Activated CD8-positive, alpha-beta memory T cell treated with anti-CD3 and anti-CD28 coated beads, Interleukin-2, amount 10 ng/mL, durations not matched to agents 7 days and 5 days (primary cell): ENCODE results near the gene GNB1L. TPM values are rescaled to one million over a fixed set of nuclear protein-coding genes. Genes with fewer than 3 reads are reported as not detected.

Experiments
- ATAC-seq: fragments of 150-1000 bp; cut with Tn5 transposase; one replicate; pipeline ENCODE4 v1.10.0; 2021; ENCODE audit warnings: moderate library complexity
- CTCF ChIA-PET: fragments of 350-600 bp; sonication (Branson Sonifier 250); formaldehyde crosslinking; loops from one replicate; lab custom pipeline; 2021; ENCODE audit warnings: antibody characterized with exemption; lab: Charles Lee
- DNase-seq: peaks from one replicate; pipeline ENCODE4 v3.0.0-alpha.2; 2020
- H3K27ac Mint-ChIP-seq: one replicate; pipeline ENCODE4 v1.8.0; 2021; ENCODE audit warnings: mild to moderate bottlenecking, mixed read lengths
- H3K27me3 Mint-ChIP-seq: one replicate; pipeline ENCODE4 v1.8.0; 2021; ENCODE audit warnings: mixed read lengths
- H3K36me3 Mint-ChIP-seq: one replicate; pipeline ENCODE4 v1.8.0; 2021; ENCODE audit warnings: mild to moderate bottlenecking, mixed read lengths
- H3K4me1 Mint-ChIP-seq: one replicate; pipeline ENCODE4 v1.8.0; 2021; ENCODE audit warnings: mixed read lengths
- H3K4me3 Mint-ChIP-seq: one replicate; pipeline ENCODE4 v1.8.0; 2021; ENCODE audit warnings: mild to moderate bottlenecking, moderate library complexity, mixed read lengths
- H3K9me3 Mint-ChIP-seq: one replicate; pipeline ENCODE4 v1.8.0; 2022; ENCODE audit warnings: low read depth, mixed read lengths
- total RNA-seq, 2 experiments: library from RNA; stranded (reverse); gene quantifications; one replicate each; pipeline ENCODE4 v1.2.3, GENCODE V29; 2021

GNB1L gene
- 10 to 100 TPM; 13.7 to 14.7 TPM for total RNA-seq

DNA sequence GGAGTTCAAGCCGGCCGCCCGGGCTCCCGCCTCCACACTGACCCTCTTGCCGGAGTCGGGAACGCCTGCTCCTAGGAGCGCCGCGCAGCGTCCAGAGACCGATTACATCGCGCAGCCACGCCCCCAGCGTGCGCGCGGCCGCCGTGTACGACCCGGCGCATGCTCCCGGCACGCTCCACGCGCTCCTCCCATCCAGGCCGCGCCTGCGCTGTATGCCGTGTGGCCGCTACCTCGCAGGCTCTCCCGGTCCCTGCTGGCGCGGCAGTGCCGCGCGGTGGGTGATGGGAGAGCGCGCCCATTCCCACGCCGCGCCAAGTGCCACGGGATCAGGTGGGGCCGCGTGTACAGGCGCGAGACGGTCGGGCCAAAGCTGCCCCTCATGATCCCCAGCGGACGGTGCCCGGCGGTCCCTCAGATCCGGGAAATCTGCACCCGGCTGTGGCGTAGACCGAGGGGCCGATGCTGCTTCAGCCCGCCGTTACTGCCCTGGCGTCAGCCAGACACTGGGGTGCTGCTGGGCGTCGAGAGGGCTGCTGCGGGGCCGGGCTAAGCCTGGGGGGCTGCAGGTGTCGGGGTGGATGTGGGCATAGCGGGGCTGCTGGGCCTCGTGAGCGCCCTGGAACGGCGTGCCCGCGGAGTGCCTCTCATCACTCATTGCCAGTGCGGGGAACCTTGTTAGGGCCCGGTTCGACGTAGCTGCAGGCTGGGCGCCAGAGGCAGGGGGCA is at the start of gene GNB1L, which contains the start of gene RTL10:
GNB1L (minus strand) TSS at position 97 of the 726 bp plus-strand sequence. CDS start 33,519 bp downstream, outside the sequence.
RTL10 (minus strand) TSS at position 97 of the 726 bp plus-strand sequence. CDS start 2,613 bp downstream, outside the sequence.
- Mint-ChIP-seq H3K9me3 (no peaks in the 10 kb centered on the region), H3K4me1 (peaks cover 37% of the 10 kb centered on the region), H3K27ac (peak within 1 kb of the TSS; percentile 94), H3K27me3 (no peaks in the 10 kb centered on the region), H3K36me3 (peaks cover 10% of the 10 kb centered on the region), H3K4me3 (peak within 1 kb of the TSS; percentile 84)
- CTCF ChIA-PET = interaction anchor here (0.7 to 1.7 kb wide), 7 partner anchors 9 to 136 kb away, joined by 3 to 8 read pairs (median 3); no protein-coding TSS in a partner anchor
- peak; percentile 96 for DNase-seq
- ATAC-seq = peak; percentile 94

DNA sequence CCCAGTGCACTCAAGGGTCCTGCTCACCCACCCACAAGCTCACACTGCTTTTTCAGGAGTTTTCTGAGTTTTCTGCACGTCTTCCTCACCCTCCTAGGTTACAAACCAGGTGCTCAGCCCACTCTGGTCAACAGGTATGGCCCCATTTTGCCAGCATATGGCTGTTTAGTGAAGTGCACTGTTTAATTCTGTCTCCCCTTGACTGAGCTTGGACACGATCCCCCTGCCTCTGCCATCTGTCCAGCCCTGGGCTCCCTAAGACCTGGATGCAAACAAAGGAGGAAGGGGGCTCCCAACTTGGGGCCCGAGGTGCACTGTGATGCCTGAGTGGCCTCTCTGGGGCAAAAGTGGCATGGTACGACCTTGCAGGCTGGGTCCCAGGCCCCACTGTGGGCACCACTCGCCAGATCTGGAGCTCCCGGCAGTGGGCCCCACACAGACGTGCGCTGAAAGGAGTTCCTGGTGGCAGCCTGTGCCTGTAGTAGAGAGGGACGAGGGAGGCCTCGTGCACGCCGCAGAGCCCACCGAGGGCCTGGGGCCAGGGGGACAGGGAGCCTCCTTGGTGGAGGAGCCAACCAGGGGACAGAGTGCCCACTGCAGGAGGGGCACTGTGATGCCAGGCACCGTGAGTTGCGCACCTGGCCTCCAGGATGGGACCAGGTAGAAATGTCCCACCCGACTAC is 49.6 kb upstream of the GNB1L start:
- CTCF ChIA-PET = interaction anchor here (6.2 kb wide), 1 partner anchor 174 kb away, joined by 35 read pairs; no protein-coding TSS in a partner anchor
- Mint-ChIP-seq H3K9me3 (no peaks in the 10 kb centered on the region), H3K4me1 (no peaks in the 10 kb centered on the region), H3K36me3 (no peaks in the 10 kb centered on the region), H3K27ac (no peak overlapping the region), H3K4me3 (no peak overlapping the region), H3K27me3 (no peaks in the 10 kb centered on the region)
- no peak for ATAC-seq
- no peak for DNase-seq

DNA sequence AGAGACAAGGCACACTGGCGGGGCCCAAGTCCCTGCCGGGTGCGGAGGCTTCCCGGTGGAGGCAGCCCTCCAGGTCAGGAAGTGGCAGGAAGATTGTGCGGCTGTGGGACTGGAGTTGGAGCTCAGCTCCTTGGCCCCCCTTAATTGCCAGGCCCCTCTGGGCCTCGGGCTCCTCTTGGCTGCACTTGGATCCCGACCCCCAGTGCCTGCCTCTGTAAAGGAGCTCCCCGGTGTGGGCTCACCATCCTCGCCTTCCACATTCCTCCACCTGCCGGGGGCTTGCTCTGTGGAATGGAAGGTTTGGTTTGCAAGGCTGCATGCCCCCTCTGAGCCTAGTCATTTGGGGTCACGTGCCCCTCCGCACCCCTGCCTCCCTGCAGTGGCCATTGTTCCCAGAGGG is 48.8 kb upstream of the GNB1L start:
- H3K4me1 Mint-ChIP-seq = no peaks in the 10 kb centered on the region
- no peaks in the 10 kb centered on the region for H3K27me3 Mint-ChIP-seq
- no peaks in the 10 kb centered on the region for H3K9me3 Mint-ChIP-seq
- no peak overlapping the region for H3K4me3 Mint-ChIP-seq
- no peak for DNase-seq
- no peaks in the 10 kb centered on the region for H3K36me3 Mint-ChIP-seq
- no peak for ATAC-seq
- CTCF ChIA-PET = interaction anchor here (6.2 kb wide), 1 partner anchor 173 kb away, joined by 35 read pairs; no protein-coding TSS in a partner anchor
- no peak overlapping the region for H3K27ac Mint-ChIP-seq

DNA sequence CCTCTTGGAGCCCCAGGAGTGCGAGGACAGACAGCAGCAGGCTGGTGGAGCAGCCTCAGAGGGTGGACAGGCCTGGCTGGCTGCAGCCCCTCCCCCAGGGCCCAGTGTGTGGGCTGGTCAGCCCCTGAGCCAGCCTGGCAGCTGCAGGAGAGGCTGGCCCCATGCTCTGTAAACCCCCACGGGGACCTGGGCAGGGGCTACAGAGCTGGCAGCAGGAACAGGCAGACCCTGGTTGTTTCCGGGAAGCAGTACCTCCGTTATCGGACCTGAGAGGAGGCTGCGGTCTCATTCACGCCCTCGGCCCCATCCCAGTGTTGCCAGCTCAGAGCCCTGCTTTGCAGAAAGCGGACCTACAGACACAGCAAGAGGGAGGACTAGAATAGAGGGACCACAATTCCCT is 48.4 kb upstream of the GNB1L start:
- Mint-ChIP-seq H3K4me3 (no peak overlapping the region), H3K27me3 (no peaks in the 10 kb centered on the region), H3K27ac (no peak overlapping the region), H3K9me3 (no peaks in the 10 kb centered on the region), H3K4me1 (no peaks in the 10 kb centered on the region), H3K36me3 (no peaks in the 10 kb centered on the region)
- CTCF ChIA-PET = interaction anchor here (6.2 kb wide), 1 partner anchor 172 kb away, joined by 35 read pairs; no protein-coding TSS in a partner anchor
- DNase-seq = no peak
- no peak for ATAC-seq

GRCh38 chr22:19902245-19902715 is 47.6 kb upstream of the GNB1L start:
- H3K36me3 Mint-ChIP-seq = no peaks in the 10 kb centered on the region
- ATAC-seq = no peak

GRCh38 chr22:19901577-19902244 is 47.0 kb upstream of the GNB1L start:
- CTCF ChIA-PET = interaction anchor here (1.6 to 6.2 kb wide), 3 partner anchors 9 to 171 kb away, joined by 4 to 35 read pairs (median 9); no protein-coding TSS in a partner anchor
- no peaks in the 10 kb centered on the region for H3K4me1 Mint-ChIP-seq
- DNase-seq = no peak
- no peaks in the 10 kb centered on the region for H3K9me3 Mint-ChIP-seq
- no peaks in the 10 kb centered on the region for H3K36me3 Mint-ChIP-seq
- no peak for ATAC-seq
- H3K4me3 Mint-ChIP-seq = no peak overlapping the region
- H3K27me3 Mint-ChIP-seq = no peaks in the 10 kb centered on the region
- H3K27ac Mint-ChIP-seq = peak overlapping the region; percentile 40

More at GRCh38 chr22:19902245-19902715, 47.6 kb upstream of the GNB1L start:
- Mint-ChIP-seq H3K4me1 (no peaks in the 10 kb centered on the region), H3K27ac (no peak overlapping the region), H3K4me3 (no peak overlapping the region), H3K9me3 (no peaks in the 10 kb centered on the region), H3K27me3 (no peaks in the 10 kb centered on the region)
- no peak for DNase-seq
- CTCF ChIA-PET = interaction anchor here (2.1 to 6.2 kb wide), 2 partner anchors 8 to 172 kb away, joined by 9 to 35 read pairs; no protein-coding TSS in a partner anchor

DNA sequence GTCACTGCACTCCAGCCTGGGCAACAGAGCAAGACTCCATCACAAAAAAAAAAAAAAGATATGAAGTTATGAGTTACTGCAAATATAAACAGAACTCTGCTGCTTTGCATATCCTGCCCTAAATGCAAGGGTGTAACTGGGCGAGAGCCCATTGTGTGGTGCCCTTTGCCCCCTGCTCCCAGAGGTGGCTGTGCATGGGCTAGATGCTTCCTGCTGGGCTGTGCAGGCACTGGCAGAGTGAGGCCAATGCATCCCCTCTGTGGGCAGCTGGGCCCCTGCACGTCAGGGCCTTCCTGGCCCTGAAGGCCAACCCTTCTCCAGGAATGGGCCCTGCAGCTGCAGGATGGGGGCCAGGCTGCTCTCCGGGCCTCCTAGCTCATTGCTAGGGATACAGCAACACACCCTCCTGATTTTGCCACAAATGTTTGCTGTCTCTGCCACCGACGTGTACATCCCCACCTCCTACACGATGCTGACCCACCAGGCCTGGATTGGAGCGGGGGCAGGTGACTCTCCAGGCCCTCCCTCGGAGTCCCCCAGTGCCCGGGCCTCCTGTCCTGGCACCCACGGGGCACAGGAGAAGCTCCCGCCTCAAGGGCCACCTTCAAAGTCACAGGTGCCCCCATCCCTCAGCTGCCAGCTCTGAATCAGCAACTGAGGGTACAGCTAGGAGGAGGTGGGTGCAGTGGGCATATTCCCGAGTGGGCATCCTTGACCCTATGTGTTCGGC is 46.2 kb upstream of the GNB1L start:
- no peak overlapping the region for H3K27ac Mint-ChIP-seq
- H3K4me1 Mint-ChIP-seq = no peaks in the 10 kb centered on the region
- H3K9me3 Mint-ChIP-seq = no peaks in the 10 kb centered on the region
- H3K27me3 Mint-ChIP-seq = no peaks in the 10 kb centered on the region
- no peak overlapping the region for H3K4me3 Mint-ChIP-seq
- DNase-seq (no peak), ATAC-seq (no peak)
- CTCF ChIA-PET = interaction anchor here (1.6 to 6.2 kb wide), 3 partner anchors 9 to 170 kb away, joined by 4 to 35 read pairs (median 9); no protein-coding TSS in a partner anchor
- no peaks in the 10 kb centered on the region for H3K36me3 Mint-ChIP-seq

GRCh38 chr22:19898831-19899567 is 44.3 kb upstream of the GNB1L start:
- no peak overlapping the region for H3K4me3 Mint-ChIP-seq

GRCh38 chr22:19898145-19898544 is 43.5 kb upstream of the GNB1L start:
- ATAC-seq = no peak

More at GRCh38 chr22:19898831-19899567, 44.3 kb upstream of the GNB1L start:
- ATAC-seq (no peak), DNase-seq (no peak)
- CTCF ChIA-PET = interaction anchor here (1.0 kb wide), 1 partner anchor 168 kb away, joined by 4 read pairs; no protein-coding TSS in a partner anchor
- Mint-ChIP-seq H3K27me3 (no peaks in the 10 kb centered on the region), H3K27ac (no peak overlapping the region), H3K9me3 (no peaks in the 10 kb centered on the region), H3K4me1 (no peaks in the 10 kb centered on the region), H3K36me3 (no peaks in the 10 kb centered on the region)

GRCh38 chr22:19897726-19898125 is 43.1 kb upstream of the GNB1L start:
- no peak for DNase-seq
- H3K36me3 Mint-ChIP-seq = no peaks in the 10 kb centered on the region
- no peak for ATAC-seq
- CTCF ChIA-PET = interaction anchor here (1.1 to 1.5 kb wide), 2 partner anchors 13 to 167 kb away, joined by 5 to 6 read pairs; no protein-coding TSS in a partner anchor
- no peaks in the 10 kb centered on the region for H3K9me3 Mint-ChIP-seq
- H3K27ac Mint-ChIP-seq = no peak overlapping the region
- H3K27me3 Mint-ChIP-seq = no peaks in the 10 kb centered on the region
- H3K4me3 Mint-ChIP-seq = no peak overlapping the region
- peaks cover 3% of the 10 kb centered on the region for H3K4me1 Mint-ChIP-seq

More at GRCh38 chr22:19898145-19898544, 43.5 kb upstream of the GNB1L start:
- no peak for DNase-seq
- Mint-ChIP-seq H3K27ac (no peak overlapping the region), H3K36me3 (no peaks in the 10 kb centered on the region), H3K4me3 (no peak overlapping the region), H3K9me3 (no peaks in the 10 kb centered on the region), H3K4me1 (no peaks in the 10 kb centered on the region), H3K27me3 (no peaks in the 10 kb centered on the region)
- CTCF ChIA-PET = interaction anchor here (1.1 kb wide), 1 partner anchor 12 kb away, joined by 6 read pairs; no protein-coding TSS in a partner anchor

DNA sequence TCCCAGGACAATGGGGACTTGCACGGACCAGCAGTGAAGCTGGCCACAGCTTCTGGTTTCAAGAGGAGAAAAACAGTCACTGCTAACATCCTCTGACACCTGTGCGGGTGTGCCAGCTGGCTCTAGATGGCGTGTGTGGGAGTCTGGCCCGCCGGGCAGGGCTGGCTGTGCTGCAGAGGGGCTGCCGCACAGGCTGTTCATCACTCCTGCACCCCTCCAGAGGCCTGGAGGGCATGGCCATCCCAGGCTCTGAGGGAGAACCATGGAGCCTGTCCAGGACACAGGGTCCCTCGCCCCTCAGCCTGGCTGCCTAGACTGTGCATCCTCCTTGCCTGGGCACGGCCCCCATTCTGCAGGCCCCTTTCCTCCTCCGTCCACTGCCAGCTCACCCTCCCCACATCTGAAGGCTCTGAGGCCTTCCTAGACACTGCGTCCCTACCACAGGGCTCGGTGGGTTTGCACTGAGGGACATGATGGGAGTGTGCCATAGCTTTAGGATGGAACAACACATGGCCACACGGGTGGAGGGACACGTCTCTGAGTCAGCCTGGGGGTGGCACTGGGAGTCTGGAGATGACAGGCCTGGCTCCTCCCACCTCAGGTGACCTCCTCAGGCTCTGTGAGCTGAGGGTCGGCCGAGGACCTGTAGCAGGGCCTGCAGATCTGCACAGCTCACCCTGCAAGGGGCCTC is 42.1 kb upstream of the GNB1L start:
- DNase-seq = no peak
- Mint-ChIP-seq H3K9me3 (no peaks in the 10 kb centered on the region), H3K4me3 (no peak overlapping the region), H3K27me3 (no peaks in the 10 kb centered on the region), H3K36me3 (no peaks in the 10 kb centered on the region), H3K27ac (no peak overlapping the region), H3K4me1 (peaks cover 11% of the 10 kb centered on the region)
- CTCF ChIA-PET = interaction anchor here (0.9 to 1.5 kb wide), 3 partner anchors 10 to 166 kb away, joined by 3 to 6 read pairs (median 5); no protein-coding TSS in a partner anchor
- no peak for ATAC-seq
